GM12878 (cell line): ENCODE measurements around the gene THAP4. TPM values are rescaled to one million over a fixed set of nuclear protein-coding genes. Genes with fewer than 3 reads are reported as not detected.

Source experiments
- ATAC-seq: fragments of 200-7000 bp; cut with Tn5 transposase; 3 replicates; pipeline ENCODE4 v1.9.1; 2020; ENCODE audit warnings: mild to moderate bottlenecking, moderate library complexity
- BruUV-seq: library from RNA; stranded (reverse); fragments of 400-500 nt; replicated peaks from 2 replicates; lab custom pipeline; 2021; lab: Mats Ljungman, UMichigan
- CTCF ChIA-PET: fragments of 300-600 bp; sonication (Branson Sonifier 250); formaldehyde crosslinking; extraction: SDS; loops from one replicate; lab custom pipeline; 2021; ENCODE audit warnings: inconsistent platforms; lab: Yijun Ruan, JAX
- POLR2A ChIA-PET: fragments of 350-600 bp; formaldehyde crosslinking; extraction: SDS; loops from one replicate; lab custom pipeline; 2021; ENCODE audit warnings: inconsistent platforms; lab: Charles Lee
- RAD21 ChIA-PET: fragments of 300-600 bp; sonication (Branson Sonifier 250); formaldehyde crosslinking; loops from one replicate; lab custom pipeline; 2023; ENCODE audit warnings: antibody characterized with exemption; ENCODE audit not compliant: unreplicated experiment; lab: Charles Lee
- SMC1A ChIA-PET: fragments of 300-600 bp; sonication (Branson Sonifier 250); formaldehyde crosslinking; loops from one replicate; lab custom pipeline; 2023; ENCODE audit not compliant: unreplicated experiment, uncharacterized antibody; lab: Charles Lee
- DNase-seq: peaks from one replicate; pipeline ENCODE4 v3.0.0-alpha.2; 2011; ENCODE audit warnings: low read depth, low spot score
- FAIRE-seq: peaks from 3 replicates; lab custom pipeline; 2011; peaks lifted over from hg19 to GRCh38; lab: Jason Lieb, UNC
- H2AFZ ChIP-seq: 2 replicates; pipeline ENCODE4 v1.6.0; 2011; ENCODE audit warnings: low read depth, low read length, control low read depth; ENCODE audit not compliant: control insufficient read depth
- H3K27ac ChIP-seq: 2 replicates; pipeline ENCODE4 v1.5.1; 2011; ENCODE audit warnings: control low read depth; ENCODE audit not compliant: control insufficient read depth, insufficient read depth
- H3K27me3 ChIP-seq, 2 experiments: replicated peaks in 1 of 2; 2 replicates each; pipeline versions ENCODE4 v1.6.0 to v1.6.1; 2011; ENCODE audit warnings: low read length in 1 of 2; ENCODE audit not compliant: control insufficient read depth in 2 of 2, insufficient read depth in 2 of 2
- H3K36me3 ChIP-seq, 2 experiments: 2 replicates each; pipeline ENCODE4 v1.5.1; 2011; ENCODE audit warnings: low read length in 1 of 2; ENCODE audit not compliant: control insufficient read depth in 2 of 2, insufficient read depth in 2 of 2
- H3K4me1 ChIP-seq: 2 replicates; pipeline ENCODE4 v1.6.1; 2011; ENCODE audit warnings: mild to moderate bottlenecking, low read length, moderate library complexity, mixed read lengths; ENCODE audit not compliant: control insufficient read depth, insufficient read depth
- H3K4me2 ChIP-seq: 2 replicates; pipeline ENCODE4 v1.6.0; 2011; ENCODE audit warnings: control low read depth; ENCODE audit not compliant: control insufficient read depth, insufficient read depth
- H3K4me3 ChIP-seq: fragments of 200-600 bp; sonication (generic); 2 replicates; pipeline ENCODE4 v1.5.1; 2016
- H3K79me2 ChIP-seq: 2 replicates; pipeline ENCODE4 v1.6.0; 2011; ENCODE audit warnings: low read length; ENCODE audit not compliant: control insufficient read depth, insufficient read depth
- H3K9ac ChIP-seq: 2 replicates; pipeline ENCODE4 v1.8.0; 2011; ENCODE audit warnings: low read length, control low read depth, mixed read lengths; ENCODE audit not compliant: control insufficient read depth, insufficient read depth
- H3K9me3 ChIP-seq: replicated peaks from 3 replicates; pipeline ENCODE4 v1.5.1; 2011; ENCODE audit warnings: mild to moderate bottlenecking, low read length; ENCODE audit not compliant: control insufficient read depth, insufficient read depth
- H4K20me1 ChIP-seq: 2 replicates; pipeline ENCODE4 v1.6.0; 2011; ENCODE audit not compliant: control insufficient read depth, insufficient read depth
- CBX5 ChIP-seq: sonication (generic); IDR thresholded peaks from 2 replicates; pipeline ENCODE4 v1.6.1; 2016; ENCODE audit warnings: low read depth, moderate library complexity, mild to moderate bottlenecking, inconsistent platforms
- CREM ChIP-seq: IDR thresholded peaks from 2 replicates; pipeline ENCODE4 v1.6.1; 2014; ENCODE audit warnings: antibody characterized with exemption, low read depth
- EED ChIP-seq: sonication (generic); IDR thresholded peaks from 2 replicates; pipeline ENCODE4 v1.6.1; 2016; ENCODE audit warnings: antibody characterized with exemption, low read depth
- GABPA ChIP-seq: IDR thresholded peaks from 2 replicates; pipeline ENCODE4 v1.6.1; 2014; ENCODE audit warnings: antibody characterized with exemption, low read depth, mild to moderate bottlenecking, inconsistent platforms
- HDGF ChIP-seq: fragments of 450-650 bp; IDR thresholded peaks from 2 replicates; pipeline ENCODE4 v1.6.1; 2016; ENCODE audit warnings: antibody characterized with exemption
- IRF4 ChIP-seq: IDR thresholded peaks from 2 replicates; pipeline ENCODE4 v1.6.1; 2011; ENCODE audit warnings: low read depth, low read length
- RFX5 ChIP-seq: IDR thresholded peaks from 2 replicates; pipeline ENCODE4 v1.6.1; 2011; ENCODE audit warnings: low read depth, low read length, improper control_type of control experiment
- SMAD1 ChIP-seq: fragments of 450-650 bp; IDR thresholded peaks from 2 replicates; pipeline ENCODE4 v1.6.1; 2018; ENCODE audit warnings: mild to moderate bottlenecking, low read depth; ENCODE audit not compliant: partially characterized antibody
- STAT1 ChIP-seq: fragments of 450-650 bp; conservative IDR thresholded peaks from 2 replicates; pipeline ENCODE4 v1.6.1; 2014; ENCODE audit warnings: antibody characterized with exemption, mild to moderate bottlenecking
- SUPT20H ChIP-seq: IDR thresholded peaks from 2 replicates; pipeline ENCODE4 v1.6.1; 2011; ENCODE audit warnings: low read depth, mild to moderate bottlenecking, low read length, moderate library complexity, borderline replicate concordance; ENCODE audit not compliant: control insufficient read depth
- ZNF217 ChIP-seq: fragments of 450-650 bp; IDR thresholded peaks from 2 replicates; pipeline ENCODE4 v1.6.1; 2017; ENCODE audit warnings: antibody characterized with exemption, mild to moderate bottlenecking
- ZNF274 ChIP-seq: IDR thresholded peaks from one replicate; pipeline ENCODE4 v1.8.0; 2011; ENCODE audit not compliant: insufficient read length, insufficient read depth
- ZZZ3 ChIP-seq: IDR thresholded peaks from 2 replicates; pipeline ENCODE4 v1.6.1; 2011; ENCODE audit warnings: low read depth; ENCODE audit not compliant: control insufficient read depth, insufficient read length
- WGBS: methylation state at CpG from one replicate; pipeline ENCODE4 v1.1.6; 2016; ENCODE audit warnings: low lambda C conversion rate; ENCODE audit not compliant: insufficient replicate concordance, insufficient coverage; ENCODE audit errors: missing lambda C conversion rate; 5-methylcytosine and 5-hydroxymethylcytosine counted together
- in situ Hi-C: fragments of 300-500 bp; cut with MboI; formaldehyde crosslinking; loops from 9 replicates; pipeline ENCODE4 v1.14.3; 2018; ENCODE audit warnings: mixed read lengths
- intact Hi-C: fragments of 100-400 bp; cut with micrococcal nuclease; formaldehyde crosslinking; loops from one replicate; pipeline ENCODE4 v1.14.2; 2022; ENCODE audit not compliant: unreplicated experiment
- polyA plus RNA-seq, 11 experiments: library from polyadenylated mRNA; depleted of rRNA in 4 of 11; unstranded in 6 of 11; stranded (reverse) in 5 of 11; fragments of >200 nt; fragmentation: Nextera tagmentation in 4 of 11; fragmentation: Illumina TruSeq in 1 of 11; extraction: Ambion mirVana in 4 of 11; extraction: Trizol in 1 of 11; gene quantifications; 1 replicate in 1 of 11; 2 replicates in 10 of 11; pipeline versions ENCODE4 v1.2.1 to v1.2.3, GENCODE V29; 2011 to 2016; ENCODE audit warnings: inconsistent platforms in 2 of 11, missing spikeins in 2 of 11, low read depth in 1 of 11
- total RNA-seq, 4 experiments: library from RNA; depleted of rRNA in 3 of 4; stranded (reverse); fragments of >200 nt in 3 of 4; fragmentation: Illumina TruSeq in 1 of 4; extraction: Trizol in 1 of 4; gene quantifications; 2 replicates each; pipeline versions ENCODE4 v1.2.1 to v1.2.3, GENCODE V29; 2013 to 2021
- TF ChIP-seq, protein P1 (sequence below): IDR thresholded peaks from 2 replicates; pipeline ENCODE4 v1.6.1; 2011; ENCODE audit warnings: borderline replicate concordance, low read depth, mild to moderate bottlenecking, moderate library complexity, low read length; ENCODE audit not compliant: insufficient read depth, poor library complexity, severe bottlenecking
- TF ChIP-seq, protein P2 (sequence below): IDR thresholded peaks from 2 replicates; pipeline ENCODE4 v1.6.1; 2012; ENCODE audit warnings: low read depth, low read length, improper control_type of control experiment

THAP4 gene
- total and polyA plus RNA-seq, 10 of the 15 experiments (the other 5 are each of a cell fraction or from before 2014, with no cell fraction given) = 12.9 to 67.7 (median 44.5) TPM

DNA sequence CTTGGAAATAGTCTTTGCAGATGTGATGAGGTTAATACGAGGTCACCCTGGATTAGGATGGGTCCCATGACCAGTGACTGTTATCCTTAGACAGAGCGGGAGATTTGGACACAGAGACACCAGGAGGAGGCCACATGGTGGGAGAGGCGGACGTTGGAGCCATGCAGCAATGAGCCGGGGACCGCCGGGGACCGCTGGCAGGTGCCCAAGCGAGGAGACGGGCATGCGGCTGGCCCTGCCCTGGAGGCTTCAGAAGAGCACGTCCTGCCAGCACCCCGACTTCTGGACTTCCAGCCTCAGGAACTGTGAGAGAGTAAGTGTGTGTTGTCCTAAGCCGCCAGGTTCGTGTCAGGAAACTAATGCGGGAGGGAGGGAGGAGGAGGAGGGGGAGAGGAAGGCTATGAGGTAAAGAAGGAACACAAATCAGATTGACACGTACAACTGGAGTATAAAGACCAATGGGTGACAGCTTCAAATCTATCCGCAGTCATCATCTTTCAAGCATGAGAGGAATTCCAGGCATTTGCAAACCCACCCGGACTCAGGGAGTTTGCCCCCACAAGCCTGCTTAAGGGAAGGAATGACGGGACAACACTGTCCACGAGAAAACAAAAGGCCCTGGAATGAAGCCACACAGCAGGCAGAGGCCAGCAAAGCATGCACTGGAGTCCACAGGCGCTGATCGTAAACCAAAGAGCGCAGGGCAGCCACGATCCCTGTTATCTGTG is 90.0 kb downstream of the THAP4 start:
- H3K4me3 ChIP-seq = no peak overlapping the region

More for the DNA sequence above, 90.0 kb downstream of the THAP4 start:
- ChIA-PET RAD21 (no interaction called here), POLR2A (interaction anchor here (0.6 kb wide), 1 partner anchor 232 kb away, joined by 3 read pairs; no protein-coding TSS in a partner anchor), SMC1A (no interaction called here), CTCF (no interaction called here)
- TF ChIP-seq ZZZ3 (no peak), SUPT20H (no peak), GABPA (no peak), ZNF274 (no peak), HDGF (no peak), STAT1 (no peak), CBX5 (no peak), RFX5 (no peak), IRF4 (no peak), CREM (no peak), SMAD1 (no peak), ZNF217 (no peak), EED (no peak)
- TF ChIP-seq, protein P1, sequence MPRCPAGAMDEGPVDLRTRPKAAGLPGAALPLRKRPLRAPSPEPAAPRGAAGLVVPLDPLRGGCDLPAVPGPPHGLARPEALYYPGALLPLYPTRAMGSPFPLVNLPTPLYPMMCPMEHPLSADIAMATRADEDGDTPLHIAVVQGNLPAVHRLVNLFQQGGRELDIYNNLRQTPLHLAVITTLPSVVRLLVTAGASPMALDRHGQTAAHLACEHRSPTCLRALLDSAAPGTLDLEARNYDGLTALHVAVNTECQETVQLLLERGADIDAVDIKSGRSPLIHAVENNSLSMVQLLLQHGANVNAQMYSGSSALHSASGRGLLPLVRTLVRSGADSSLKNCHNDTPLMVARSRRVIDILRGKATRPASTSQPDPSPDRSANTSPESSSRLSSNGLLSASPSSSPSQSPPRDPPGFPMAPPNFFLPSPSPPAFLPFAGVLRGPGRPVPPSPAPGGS = no peak
- TF ChIP-seq, protein P2, sequence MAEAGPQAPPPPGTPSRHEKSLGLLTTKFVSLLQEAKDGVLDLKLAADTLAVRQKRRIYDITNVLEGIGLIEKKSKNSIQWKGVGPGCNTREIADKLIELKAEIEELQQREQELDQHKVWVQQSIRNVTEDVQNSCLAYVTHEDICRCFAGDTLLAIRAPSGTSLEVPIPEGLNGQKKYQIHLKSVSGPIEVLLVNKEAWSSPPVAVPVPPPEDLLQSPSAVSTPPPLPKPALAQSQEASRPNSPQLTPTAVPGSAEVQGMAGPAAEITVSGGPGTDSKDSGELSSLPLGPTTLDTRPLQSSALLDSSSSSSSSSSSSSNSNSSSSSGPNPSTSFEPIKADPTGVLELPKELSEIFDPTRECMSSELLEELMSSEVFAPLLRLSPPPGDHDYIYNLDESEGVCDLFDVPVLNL = no peak
- Histone ChIP-seq H3K36me3 (no peaks in the 10 kb centered on the region), H3K27ac (no peak overlapping the region), H4K20me1 (no peaks in the 10 kb centered on the region), H3K9me3 (no peaks in the 10 kb centered on the region), H3K4me1 (no peaks in the 10 kb centered on the region), H3K27me3 (no peaks in the 10 kb centered on the region; a peak in 2 of 4 replicates), H3K4me2 (no peak overlapping the region), H3K9ac (no peak overlapping the region), H2AFZ (no peak overlapping the region), H3K79me2 (no peaks in the 10 kb centered on the region)
- no TSS peak for BruUV-seq
- ATAC-seq (no peak), FAIRE-seq (no peak), DNase-seq (no peak)
- in situ Hi-C loops (no loop called here), intact Hi-C loops (no loop called here)
- 49% methylated on average over 25 of the region's 25 CpGs for WGBS
